DOHH2 (cell line): ENCODE data around the gene VGLL4.

Source experiments
- H3F3A ChIP-seq: fragments of 200-600 bp; sonication (generic), shearing (Covaris generic); 2 replicates; pipeline ENCODE4 v1.6.0; 2016; ENCODE audit warnings: antibody characterized with exemption, mild to moderate bottlenecking; ENCODE audit not compliant: control insufficient read depth, insufficient read depth
- H3K27ac ChIP-seq: fragments of 200-600 bp; sonication (generic); 2 replicates; pipeline ENCODE4 v1.5.1; 2014; ENCODE audit warnings: low read depth, mild to moderate bottlenecking, low read length, moderate library complexity
- H3K27me3 ChIP-seq: fragments of 200-600 bp; sonication (generic); 2 replicates; pipeline ENCODE4 v1.6.1; 2014; ENCODE audit warnings: mild to moderate bottlenecking, low read length, mixed read lengths; ENCODE audit not compliant: control insufficient read depth
- H3K36me3 ChIP-seq: fragments of 200-600 bp; sonication (generic); 2 replicates; pipeline ENCODE4 v1.6.1; 2014; ENCODE audit warnings: mild to moderate bottlenecking, low read length, moderate library complexity, mixed read lengths; ENCODE audit not compliant: control insufficient read depth
- H3K4me1 ChIP-seq: fragments of 200-600 bp; sonication (generic); 2 replicates; pipeline ENCODE4 v1.6.1; 2014; ENCODE audit warnings: mild to moderate bottlenecking, low read length, mixed read lengths; ENCODE audit not compliant: control insufficient read depth
- H3K4me2 ChIP-seq: fragments of 200-600 bp; sonication (generic); 2 replicates; pipeline ENCODE4 v1.6.0; 2014; ENCODE audit warnings: mild to moderate bottlenecking, low read length, moderate library complexity
- H3K4me3 ChIP-seq: fragments of 200-600 bp; sonication (generic); 2 replicates; pipeline ENCODE4 v1.5.1; 2014; ENCODE audit warnings: mild to moderate bottlenecking, low read length, mixed read lengths
- H3K79me2 ChIP-seq: fragments of 200-600 bp; sonication (generic); 2 replicates; pipeline ENCODE4 v1.6.1; 2014; ENCODE audit warnings: mild to moderate bottlenecking, low read length, mixed read lengths; ENCODE audit not compliant: control insufficient read depth
- H3K9me2 ChIP-seq: fragments of 200-600 bp; sonication (generic); replicated peaks from 2 replicates; pipeline ENCODE4 v1.6.1; 2014; ENCODE audit warnings: mild to moderate bottlenecking, low read length, mixed read lengths; ENCODE audit not compliant: control insufficient read depth
- H3K9me3 ChIP-seq: fragments of 200-600 bp; sonication (generic); 2 replicates; pipeline ENCODE4 v1.6.1; 2014; ENCODE audit warnings: antibody characterized with exemption, low read length, mixed read lengths; ENCODE audit not compliant: control insufficient read depth, insufficient read depth
- H4K20me1 ChIP-seq: fragments of 200-600 bp; sonication (generic); 2 replicates; pipeline ENCODE4 v1.6.0; 2014; ENCODE audit warnings: low read depth, mild to moderate bottlenecking, antibody characterized with exemption, low read length, moderate library complexity; ENCODE audit not compliant: control insufficient read depth, insufficient read depth
- CTCF ChIP-seq: fragments of 200-600 bp; sonication (generic); IDR thresholded peaks from one replicate; pipeline ENCODE4 v1.5.1; 2014; ENCODE audit warnings: antibody characterized with exemption, mild to moderate bottlenecking, low read depth, low read length; ENCODE audit not compliant: poor library complexity, severe bottlenecking
- EZH2phosphoT487 ChIP-seq: fragments of 200-600 bp; sonication (generic); IDR thresholded peaks from 2 replicates; pipeline ENCODE4 v1.6.1; 2017; ENCODE audit warnings: borderline replicate concordance, mild to moderate bottlenecking, antibody characterized with exemption, low read length, moderate library complexity, mixed read lengths

VGLL4 gene

GRCh38 chr3:11632966-11633365, 10.7 kb downstream of the VGLL4 start:
- Histone ChIP-seq H3K27ac (no peak overlapping the region), H3F3A (no peaks in the 10 kb centered on the region), H3K4me1 (peaks cover 43% of the 10 kb centered on the region), H3K9me3 (no peaks in the 10 kb centered on the region), H3K36me3 (peaks cover 31% of the 10 kb centered on the region), H3K4me3 (no peak overlapping the region), H4K20me1 (peaks cover 52% of the 10 kb centered on the region), H3K79me2 (peaks cover 100% of the 10 kb centered on the region), H3K9me2 (no peaks in the 10 kb centered on the region), H3K4me2 (peak overlapping the region; percentile 3; the same call in 1 of the 2 replicates), H3K27me3 (no peaks in the 10 kb centered on the region)
- no peak for TF ChIP-seq EZH2phosphoT487
- TF ChIP-seq CTCF: no peak

GRCh38 chr3:11632564-11632963, 11.2 kb downstream of the VGLL4 start:
- Histone ChIP-seq H3K9me3 (no peaks in the 10 kb centered on the region), H3K4me1 (peaks cover 43% of the 10 kb centered on the region), H3K9me2 (no peaks in the 10 kb centered on the region), H4K20me1 (peaks cover 48% of the 10 kb centered on the region), H3K27ac (no peak overlapping the region), H3F3A (no peaks in the 10 kb centered on the region), H3K4me3 (no peak overlapping the region), H3K4me2 (peak overlapping the region; percentile 3; the same call in 1 of the 2 replicates), H3K27me3 (no peaks in the 10 kb centered on the region), H3K36me3 (peaks cover 29% of the 10 kb centered on the region), H3K79me2 (peaks cover 100% of the 10 kb centered on the region)
- TF ChIP-seq EZH2phosphoT487 (no peak), CTCF (no peak)

- Histone ChIP-seq H3F3A (no peaks in the 10 kb centered on the region), H3K27me3 (no peaks in the 10 kb centered on the region), H3K4me1 (peaks cover 48% of the 10 kb centered on the region), H3K27ac (no peak overlapping the region), H3K4me3 (no peak overlapping the region), H3K79me2 (peaks cover 100% of the 10 kb centered on the region), H3K9me3 (no peaks in the 10 kb centered on the region), H3K36me3 (peaks cover 35% of the 10 kb centered on the region), H3K9me2 (no peaks in the 10 kb centered on the region), H3K4me2 (no peak overlapping the region), H4K20me1 (peaks cover 43% of the 10 kb centered on the region)
- TF ChIP-seq EZH2phosphoT487 (no peak), CTCF (no peak)
Measured at GRCh38 chr3:11631820-11632219, 11.9 kb downstream of the VGLL4 start.
